GM23338 (cell line): ENCODE results near the gene VSX1. TPM values are rescaled to one million over a fixed set of nuclear protein-coding genes. Genes with fewer than 3 reads are reported as not detected.

ENCODE experiments used
- ATAC-seq: fragments of 200-7000 bp; cut with Tn5 transposase; 3 replicates; pipeline ENCODE4 v1.9.1; 2020
- DNase-seq: peaks from one replicate; pipeline ENCODE4 v3.0.0-alpha.2; 2015; ENCODE audit warnings: low spot score
- H2AFZ ChIP-seq: fragments of 200-600 bp; sonication (generic); 2 replicates; pipeline ENCODE4 v1.8.0; 2016; ENCODE audit warnings: antibody characterized with exemption, mild to moderate bottlenecking, moderate library complexity
- H3F3A ChIP-seq: fragments of 200-600 bp; sonication (generic); replicated peaks from 2 replicates; pipeline ENCODE4 v1.8.0; 2017; ENCODE audit warnings: antibody characterized with exemption, mixed run types, low read depth
- H3K27ac ChIP-seq: fragments of 200-600 bp; sonication (generic); 2 replicates; pipeline ENCODE4 v1.6.1; 2016; ENCODE audit warnings: low read depth
- H3K27me3 ChIP-seq: fragments of 200-600 bp; sonication (generic); 2 replicates; pipeline ENCODE4 v1.8.0; 2016; ENCODE audit warnings: mild to moderate bottlenecking, mixed run types, moderate library complexity; ENCODE audit not compliant: insufficient read depth
- H3K36me3 ChIP-seq: fragments of 200-600 bp; sonication (generic); 2 replicates; pipeline ENCODE4 v1.8.0; 2016; ENCODE audit warnings: mild to moderate bottlenecking; ENCODE audit not compliant: insufficient read depth
- H3K4me1 ChIP-seq: fragments of 200-600 bp; sonication (generic); 2 replicates; pipeline ENCODE4 v1.8.0; 2016; ENCODE audit warnings: mild to moderate bottlenecking, moderate library complexity; ENCODE audit not compliant: insufficient read depth
- H3K4me2 ChIP-seq: fragments of 200-600 bp; sonication (generic); 2 replicates; pipeline ENCODE4 v1.7.1; 2017; ENCODE audit warnings: mixed run types
- H3K4me3 ChIP-seq: fragments of 200-600 bp; sonication (generic); 2 replicates; pipeline ENCODE4 v1.6.1; 2016; ENCODE audit warnings: mixed run types
- H3K79me2 ChIP-seq: fragments of 200-600 bp; sonication (generic); replicated peaks from 2 replicates; pipeline ENCODE4 v1.8.0; 2017; ENCODE audit warnings: mild to moderate bottlenecking; ENCODE audit not compliant: insufficient read depth
- H3K9me2 ChIP-seq: fragments of 200-600 bp; sonication (generic); 2 replicates; pipeline ENCODE4 v1.8.0; 2017; ENCODE audit not compliant: insufficient read depth
- H4K20me1 ChIP-seq: fragments of 200-600 bp; sonication (generic); replicated peaks from 2 replicates; pipeline ENCODE4 v1.8.0; 2017; ENCODE audit warnings: mild to moderate bottlenecking; ENCODE audit not compliant: insufficient read depth
- H3K27ac Mint-ChIP-seq: 2 replicates; pipeline ENCODE4 v1.8.0; 2020; ENCODE audit warnings: inconsistent platforms, mild to moderate bottlenecking, moderate library complexity, mixed read lengths
- H3K27me3 Mint-ChIP-seq: 3 replicates; pipeline ENCODE4 v1.8.0; 2022; ENCODE audit warnings: low read depth, mild to moderate bottlenecking, moderate library complexity, mixed read lengths, inconsistent platforms; ENCODE audit not compliant: insufficient read depth, poor library complexity
- H3K36me3 Mint-ChIP-seq: 3 replicates; pipeline ENCODE4 v1.8.0; 2021; ENCODE audit warnings: low read depth, mild to moderate bottlenecking, inconsistent platforms, moderate library complexity, mixed read lengths
- H3K4me1 Mint-ChIP-seq: 3 replicates; pipeline ENCODE4 v1.8.0; 2020; ENCODE audit warnings: mild to moderate bottlenecking, inconsistent platforms, mixed read lengths
- H3K4me3 Mint-ChIP-seq: 3 replicates; pipeline ENCODE4 v1.8.0; 2021; ENCODE audit warnings: moderate library complexity, mild to moderate bottlenecking, inconsistent platforms, mixed read lengths
- H3K9me3 Mint-ChIP-seq: 3 replicates; pipeline ENCODE4 v1.8.0; 2020; ENCODE audit warnings: moderate library complexity, mild to moderate bottlenecking, inconsistent platforms, mixed read lengths
- CREB1 ChIP-seq: fragments of 250-450 bp; sonication (Bioruptor Pico); IDR thresholded peaks from 2 replicates; pipeline ENCODE4 v1.5.0; 2020; ENCODE audit warnings: low read depth, mild to moderate bottlenecking, moderate library complexity
- EZH2 ChIP-seq: fragments of 200-600 bp; sonication (generic); IDR thresholded peaks from one replicate; pipeline ENCODE4 v1.8.0; 2017; ENCODE audit warnings: antibody characterized with exemption, mild to moderate bottlenecking, low read depth; ENCODE audit not compliant: unreplicated experiment
- EZH2phosphoT487 ChIP-seq: fragments of 200-600 bp; sonication (generic); IDR thresholded peaks from one replicate; pipeline ENCODE4 v1.8.1; 2018; ENCODE audit warnings: antibody characterized with exemption; ENCODE audit not compliant: unreplicated experiment
- JUNB ChIP-seq: IDR thresholded peaks from one replicate; pipeline ENCODE4 v1.6.1; 2016; ENCODE audit warnings: antibody characterized with exemption; ENCODE audit not compliant: unreplicated experiment
- POLR2AphosphoS5 ChIP-seq: IDR thresholded peaks from 2 replicates; pipeline ENCODE4 v1.6.1; 2016; ENCODE audit warnings: antibody characterized with exemption, low read depth
- STAT1 ChIP-seq: IDR thresholded peaks from one replicate; pipeline ENCODE4 v1.6.1; 2016; ENCODE audit warnings: antibody characterized with exemption; ENCODE audit not compliant: unreplicated experiment
- ZNF114 ChIP-seq: fragments of 250-450 bp; sonication (Bioruptor Pico); IDR thresholded peaks from 2 replicates; pipeline ENCODE4 v1.5.0; 2020; ENCODE audit warnings: mild to moderate bottlenecking, moderate library complexity
- ZNF331 ChIP-seq: fragments of 250-450 bp; sonication (Bioruptor Pico); IDR thresholded peaks from 2 replicates; pipeline ENCODE4 v1.5.0; 2020; ENCODE audit warnings: low read depth, mild to moderate bottlenecking, moderate library complexity
- polyA plus RNA-seq: library from polyadenylated mRNA; unstranded; fragments of >200 nt; fragmentation: Nextera tagmentation; extraction: Ambion mirVana; gene quantifications from 2 replicates; pipeline ENCODE4 v1.2.1, GENCODE V29; 2016
- total RNA-seq: library from RNA; depleted of rRNA; stranded (reverse); fragments of >200 nt; shearing (Covaris generic); gene quantifications from 2 replicates; pipeline ENCODE4 v1.2.3, GENCODE V29; 2014
- TF ChIP-seq, protein P1 (sequence below): IDR thresholded peaks from 2 replicates; pipeline ENCODE4 v1.6.1; 2016; ENCODE audit warnings: antibody characterized with exemption
- TF ChIP-seq, protein P2 (sequence below): IDR thresholded peaks from one replicate; pipeline ENCODE4 v1.6.1; 2018; ENCODE audit warnings: antibody characterized with exemption; ENCODE audit not compliant: unreplicated experiment

The VSX1 gene
- total and polyA plus RNA-seq, 2 experiments from 2014 or later: 0.73 TPM; not detected in 1

DNA sequence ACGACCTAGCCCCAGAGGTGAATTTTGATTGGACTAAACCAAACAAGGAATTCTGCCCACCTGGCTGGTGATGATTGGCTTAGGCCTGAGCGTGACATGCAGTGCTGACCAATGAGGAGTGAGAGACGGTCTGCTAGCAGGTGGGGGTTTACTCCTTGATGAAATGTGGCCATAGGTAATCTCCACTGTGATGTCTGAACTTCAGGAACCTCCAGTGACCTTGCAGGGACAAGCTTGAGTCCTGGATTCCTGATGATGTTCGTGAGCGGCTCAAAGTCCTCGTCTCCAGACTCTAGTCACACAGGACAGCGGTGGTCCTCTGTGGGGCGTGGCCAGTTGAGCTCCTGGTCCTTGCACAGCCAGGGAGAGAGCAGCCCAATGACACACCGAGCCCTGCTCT is 8.4 kb downstream of the VSX1 start:
- H3K27me3 Mint-ChIP-seq: peaks cover 32% of the 10 kb centered on the region

DNA sequence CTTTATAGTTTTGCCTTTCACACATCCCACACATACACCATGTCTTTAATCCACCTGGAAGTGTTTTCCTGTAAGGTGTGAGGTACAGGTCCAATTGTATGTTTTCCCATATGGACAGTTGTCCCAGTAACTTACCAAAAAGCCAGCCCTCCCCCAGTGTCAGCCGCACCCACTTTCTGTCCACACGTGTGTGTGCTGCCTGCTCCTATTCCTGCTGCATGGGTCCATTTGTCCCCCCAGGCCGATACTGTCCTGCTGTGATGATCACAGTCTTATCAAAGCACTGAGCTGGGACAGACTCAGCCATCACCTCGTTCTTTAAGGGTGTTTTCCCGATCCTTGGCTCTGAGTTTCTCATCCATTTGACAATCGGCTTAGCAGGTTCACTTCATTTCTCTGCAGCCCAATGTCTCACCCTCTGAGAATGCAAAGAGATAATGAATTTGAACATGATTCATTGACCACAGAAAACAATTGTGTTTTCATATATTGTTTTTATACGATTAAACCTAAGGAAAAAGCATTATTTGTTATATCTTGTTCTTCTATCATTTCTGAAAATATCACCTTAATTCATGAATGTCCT is 9.6 kb downstream of the VSX1 start:
- H3K27ac ChIP-seq: no peak overlapping the region
- no peaks in the 10 kb centered on the region for H3K79me2 ChIP-seq
- Mint-ChIP-seq H3K4me3 (no peak overlapping the region), H3K27ac (no peak overlapping the region), H3K4me1 (peaks cover 19% of the 10 kb centered on the region), H3K36me3 (no peaks in the 10 kb centered on the region), H3K27me3 (peaks cover 19% of the 10 kb centered on the region), H3K9me3 (no peaks in the 10 kb centered on the region; the same call in 2 of the 3 replicates)
- DNase-seq (no peak), ATAC-seq (no peak)
- no peak overlapping the region for H2AFZ ChIP-seq
- no peaks in the 10 kb centered on the region; the same call in 1 of the 2 replicates for H3K9me2 ChIP-seq
- H3K4me1 ChIP-seq: peaks cover 8% of the 10 kb centered on the region; the same call in 1 of the 2 replicates
- no peak overlapping the region for H3K4me3 ChIP-seq
- H3K27me3 ChIP-seq: peaks cover 18% of the 10 kb centered on the region
- H3K36me3 ChIP-seq: no peaks in the 10 kb centered on the region
- H3F3A ChIP-seq: peaks cover 5% of the 10 kb centered on the region; the same call in 1 of the 2 replicates
- no peaks in the 10 kb centered on the region for H4K20me1 ChIP-seq
- no peak overlapping the region for H3K4me2 ChIP-seq
- TF ChIP-seq CREB1 (CRISPR knock-in tag): no peak
- no peak for TF ChIP-seq EZH2
- TF ChIP-seq, protein P1, sequence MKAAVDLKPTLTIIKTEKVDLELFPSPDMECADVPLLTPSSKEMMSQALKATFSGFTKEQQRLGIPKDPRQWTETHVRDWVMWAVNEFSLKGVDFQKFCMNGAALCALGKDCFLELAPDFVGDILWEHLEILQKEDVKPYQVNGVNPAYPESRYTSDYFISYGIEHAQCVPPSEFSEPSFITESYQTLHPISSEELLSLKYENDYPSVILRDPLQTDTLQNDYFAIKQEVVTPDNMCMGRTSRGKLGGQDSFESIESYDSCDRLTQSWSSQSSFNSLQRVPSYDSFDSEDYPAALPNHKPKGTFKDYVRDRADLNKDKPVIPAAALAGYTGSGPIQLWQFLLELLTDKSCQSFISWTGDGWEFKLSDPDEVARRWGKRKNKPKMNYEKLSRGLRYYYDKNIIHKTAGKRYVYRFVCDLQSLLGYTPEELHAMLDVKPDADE: no peak
- TF ChIP-seq ZNF331 (CRISPR knock-in tag): no peak
- no peak for TF ChIP-seq ZNF114
- no peak for TF ChIP-seq POLR2AphosphoS5
- TF ChIP-seq, protein P2, sequence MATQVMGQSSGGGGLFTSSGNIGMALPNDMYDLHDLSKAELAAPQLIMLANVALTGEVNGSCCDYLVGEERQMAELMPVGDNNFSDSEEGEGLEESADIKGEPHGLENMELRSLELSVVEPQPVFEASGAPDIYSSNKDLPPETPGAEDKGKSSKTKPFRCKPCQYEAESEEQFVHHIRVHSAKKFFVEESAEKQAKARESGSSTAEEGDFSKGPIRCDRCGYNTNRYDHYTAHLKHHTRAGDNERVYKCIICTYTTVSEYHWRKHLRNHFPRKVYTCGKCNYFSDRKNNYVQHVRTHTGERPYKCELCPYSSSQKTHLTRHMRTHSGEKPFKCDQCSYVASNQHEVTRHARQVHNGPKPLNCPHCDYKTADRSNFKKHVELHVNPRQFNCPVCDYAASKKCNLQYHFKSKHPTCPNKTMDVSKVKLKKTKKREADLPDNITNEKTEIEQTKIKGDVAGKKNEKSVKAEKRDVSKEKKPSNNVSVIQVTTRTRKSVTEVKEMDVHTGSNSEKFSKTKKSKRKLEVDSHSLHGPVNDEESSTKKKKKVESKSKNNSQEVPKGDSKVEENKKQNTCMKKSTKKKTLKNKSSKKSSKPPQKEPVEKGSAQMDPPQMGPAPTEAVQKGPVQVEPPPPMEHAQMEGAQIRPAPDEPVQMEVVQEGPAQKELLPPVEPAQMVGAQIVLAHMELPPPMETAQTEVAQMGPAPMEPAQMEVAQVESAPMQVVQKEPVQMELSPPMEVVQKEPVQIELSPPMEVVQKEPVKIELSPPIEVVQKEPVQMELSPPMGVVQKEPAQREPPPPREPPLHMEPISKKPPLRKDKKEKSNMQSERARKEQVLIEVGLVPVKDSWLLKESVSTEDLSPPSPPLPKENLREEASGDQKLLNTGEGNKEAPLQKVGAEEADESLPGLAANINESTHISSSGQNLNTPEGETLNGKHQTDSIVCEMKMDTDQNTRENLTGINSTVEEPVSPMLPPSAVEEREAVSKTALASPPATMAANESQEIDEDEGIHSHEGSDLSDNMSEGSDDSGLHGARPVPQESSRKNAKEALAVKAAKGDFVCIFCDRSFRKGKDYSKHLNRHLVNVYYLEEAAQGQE: no peak
- no peak for TF ChIP-seq JUNB

More for the DNA sequence above, 8.4 kb downstream of the VSX1 start:
- Mint-ChIP-seq H3K4me1 (peaks cover 23% of the 10 kb centered on the region), H3K27ac (no peak overlapping the region), H3K4me3 (no peak overlapping the region), H3K9me3 (no peaks in the 10 kb centered on the region; the same call in 2 of the 3 replicates), H3K36me3 (no peaks in the 10 kb centered on the region)
- TF ChIP-seq, protein P2: no peak
- TF ChIP-seq EZH2phosphoT487 (no peak), EZH2 (no peak), STAT1 (no peak), ZNF331 (CRISPR knock-in tag) (no peak)
- H3K4me2 ChIP-seq: no peak overlapping the region
- H3F3A ChIP-seq: peaks cover 4% of the 10 kb centered on the region; the same call in 1 of the 2 replicates
- peak; percentile 38 for DNase-seq
- no peak; the same call in 2 of the 3 replicates for ATAC-seq
- H2AFZ ChIP-seq: peak overlapping the region; percentile 8; the same call in 1 of the 2 replicates
- H3K27me3 ChIP-seq: peaks cover 31% of the 10 kb centered on the region
- no peak overlapping the region for H3K4me3 ChIP-seq
- no peaks in the 10 kb centered on the region; the same call in 1 of the 2 replicates for H3K9me2 ChIP-seq
- no peaks in the 10 kb centered on the region for H3K36me3 ChIP-seq
- H3K4me1 ChIP-seq: peaks cover 9% of the 10 kb centered on the region; the same call in 1 of the 2 replicates
- no peaks in the 10 kb centered on the region for H4K20me1 ChIP-seq
- H3K79me2 ChIP-seq: no peaks in the 10 kb centered on the region
- H3K27ac ChIP-seq: no peak overlapping the region
